B cell (primary cell): ENCODE measurements around the gene THADA.

ENCODE experiments used
- CTCF ChIP-seq: fragments of 200-600 bp; IDR thresholded peaks from one replicate; pipeline ENCODE4 v1.8.0; 2022; ENCODE audit warnings: antibody characterized with exemption, mild to moderate bottlenecking
- EZH2 ChIP-seq: IDR thresholded peaks from 2 replicates; pipeline ENCODE4 v1.6.1; 2012; ENCODE audit warnings: borderline replicate concordance, low read depth, mild to moderate bottlenecking, moderate library complexity, low read length; ENCODE audit not compliant: insufficient read depth, poor library complexity, severe bottlenecking

GRCh38 chr2:43513216-43513615 lies 82.6 kb downstream of the THADA start:
- no peak for TF ChIP-seq CTCF
- no peak for TF ChIP-seq EZH2
